ENCODE data around the gene SDR39U1. TPM values are rescaled to one million over a fixed set of nuclear protein-coding genes. Genes with fewer than 3 reads are reported as not detected.

The SDR39U1 gene
- polyA plus RNA-seq, 1 donor from 2014 or later: 142 TPM

DNA sequence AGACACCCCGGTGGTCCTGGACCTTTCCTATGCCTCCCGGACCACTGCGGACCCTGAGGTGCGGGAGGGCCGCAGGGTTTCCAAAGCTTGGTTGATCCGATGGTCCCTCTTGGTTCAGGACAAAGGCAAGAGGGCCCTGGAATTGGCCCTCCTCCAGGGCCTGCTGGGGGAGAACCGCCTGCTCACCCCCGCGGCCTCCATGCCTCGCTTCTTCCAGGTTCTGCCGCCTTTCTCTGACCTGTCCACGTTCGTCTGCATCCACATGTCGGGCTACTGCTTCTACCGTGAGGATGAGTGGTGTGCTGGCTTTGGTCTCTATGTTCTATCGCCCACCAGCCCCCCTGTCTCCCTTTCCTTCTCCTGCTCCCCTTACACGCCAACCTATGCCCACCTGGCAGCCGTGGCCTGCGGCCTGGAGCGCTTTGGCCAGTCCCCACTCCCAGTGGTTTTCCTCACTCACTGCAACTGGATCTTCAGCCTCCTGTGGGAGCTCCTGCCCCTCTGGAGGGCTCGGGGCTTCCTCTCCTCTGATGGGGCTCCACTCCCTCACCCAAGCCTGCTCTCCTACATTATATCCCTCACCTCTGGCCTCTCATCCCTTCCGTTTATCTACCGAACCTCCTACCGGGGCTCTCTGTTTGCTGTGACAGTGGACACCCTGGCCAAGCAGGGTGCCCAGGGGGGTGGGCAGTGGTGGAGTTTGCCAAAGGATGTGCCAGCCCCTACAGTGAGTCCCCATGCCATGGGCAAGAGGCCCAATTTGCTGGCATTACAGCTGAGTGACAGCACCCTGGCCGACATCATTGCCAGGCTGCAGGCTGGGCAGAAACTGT lies 26.9 kb downstream of the SDR39U1 start:
- TF ChIP-seq, protein P1, sequence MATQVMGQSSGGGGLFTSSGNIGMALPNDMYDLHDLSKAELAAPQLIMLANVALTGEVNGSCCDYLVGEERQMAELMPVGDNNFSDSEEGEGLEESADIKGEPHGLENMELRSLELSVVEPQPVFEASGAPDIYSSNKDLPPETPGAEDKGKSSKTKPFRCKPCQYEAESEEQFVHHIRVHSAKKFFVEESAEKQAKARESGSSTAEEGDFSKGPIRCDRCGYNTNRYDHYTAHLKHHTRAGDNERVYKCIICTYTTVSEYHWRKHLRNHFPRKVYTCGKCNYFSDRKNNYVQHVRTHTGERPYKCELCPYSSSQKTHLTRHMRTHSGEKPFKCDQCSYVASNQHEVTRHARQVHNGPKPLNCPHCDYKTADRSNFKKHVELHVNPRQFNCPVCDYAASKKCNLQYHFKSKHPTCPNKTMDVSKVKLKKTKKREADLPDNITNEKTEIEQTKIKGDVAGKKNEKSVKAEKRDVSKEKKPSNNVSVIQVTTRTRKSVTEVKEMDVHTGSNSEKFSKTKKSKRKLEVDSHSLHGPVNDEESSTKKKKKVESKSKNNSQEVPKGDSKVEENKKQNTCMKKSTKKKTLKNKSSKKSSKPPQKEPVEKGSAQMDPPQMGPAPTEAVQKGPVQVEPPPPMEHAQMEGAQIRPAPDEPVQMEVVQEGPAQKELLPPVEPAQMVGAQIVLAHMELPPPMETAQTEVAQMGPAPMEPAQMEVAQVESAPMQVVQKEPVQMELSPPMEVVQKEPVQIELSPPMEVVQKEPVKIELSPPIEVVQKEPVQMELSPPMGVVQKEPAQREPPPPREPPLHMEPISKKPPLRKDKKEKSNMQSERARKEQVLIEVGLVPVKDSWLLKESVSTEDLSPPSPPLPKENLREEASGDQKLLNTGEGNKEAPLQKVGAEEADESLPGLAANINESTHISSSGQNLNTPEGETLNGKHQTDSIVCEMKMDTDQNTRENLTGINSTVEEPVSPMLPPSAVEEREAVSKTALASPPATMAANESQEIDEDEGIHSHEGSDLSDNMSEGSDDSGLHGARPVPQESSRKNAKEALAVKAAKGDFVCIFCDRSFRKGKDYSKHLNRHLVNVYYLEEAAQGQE (IDR thresholded peaks at IDR 0.05; ENCODE audit: borderline replicate concordance): no peak
- TF ChIP-seq RAD21 (conservative IDR thresholded peaks at IDR 0.05) (no peak), EZH2 (IDR thresholded peaks at IDR 0.05; ENCODE audit: borderline replicate concordance, insufficient read depth, low read length, poor library complexity, severe bottlenecking) (no peak), EP300 (conservative IDR thresholded peaks at IDR 0.05; ENCODE audit: poor library complexity, severe bottlenecking) (no peak), MXI1 (conservative IDR thresholded peaks at IDR 0.05; ENCODE audit: poor library complexity, severe bottlenecking) (no peak), SMC3 (conservative IDR thresholded peaks at IDR 0.05; ENCODE audit: poor library complexity) (no peak), TAF1 (IDR thresholded peaks at IDR 0.05; ENCODE audit: low read depth) (no peak), POLR2AphosphoS5 (IDR thresholded peaks at IDR 0.05) (no peak)
- TF ChIP-seq, protein P2, sequence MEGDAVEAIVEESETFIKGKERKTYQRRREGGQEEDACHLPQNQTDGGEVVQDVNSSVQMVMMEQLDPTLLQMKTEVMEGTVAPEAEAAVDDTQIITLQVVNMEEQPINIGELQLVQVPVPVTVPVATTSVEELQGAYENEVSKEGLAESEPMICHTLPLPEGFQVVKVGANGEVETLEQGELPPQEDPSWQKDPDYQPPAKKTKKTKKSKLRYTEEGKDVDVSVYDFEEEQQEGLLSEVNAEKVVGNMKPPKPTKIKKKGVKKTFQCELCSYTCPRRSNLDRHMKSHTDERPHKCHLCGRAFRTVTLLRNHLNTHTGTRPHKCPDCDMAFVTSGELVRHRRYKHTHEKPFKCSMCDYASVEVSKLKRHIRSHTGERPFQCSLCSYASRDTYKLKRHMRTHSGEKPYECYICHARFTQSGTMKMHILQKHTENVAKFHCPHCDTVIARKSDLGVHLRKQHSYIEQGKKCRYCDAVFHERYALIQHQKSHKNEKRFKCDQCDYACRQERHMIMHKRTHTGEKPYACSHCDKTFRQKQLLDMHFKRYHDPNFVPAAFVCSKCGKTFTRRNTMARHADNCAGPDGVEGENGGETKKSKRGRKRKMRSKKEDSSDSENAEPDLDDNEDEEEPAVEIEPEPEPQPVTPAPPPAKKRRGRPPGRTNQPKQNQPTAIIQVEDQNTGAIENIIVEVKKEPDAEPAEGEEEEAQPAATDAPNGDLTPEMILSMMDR (IDR thresholded peaks at IDR 0.05; ENCODE audit: poor library complexity, severe bottlenecking): no peak
- Histone ChIP-seq H3K9ac (ENCODE audit: low read length) (no peak overlapping the region), H3K4me3 (ENCODE audit: low read length) (no peak overlapping the region), H3K27me3 (ENCODE audit: insufficient read depth, low read depth, low read length) (no peaks in the 10 kb centered on the region), H3K36me3 (ENCODE audit: insufficient read depth, low read length) (no peaks in the 10 kb centered on the region), H2AFZ (ENCODE audit: low read depth, low read length) (no peak overlapping the region), H4K20me1 (ENCODE audit: insufficient read depth) (no peaks in the 10 kb centered on the region), H3K27ac (ENCODE audit: low read length) (no peak overlapping the region), H3K4me2 (ENCODE audit: low read length) (no peak overlapping the region), H3K9me3 (ENCODE audit: low read length) (no peaks in the 10 kb centered on the region), H3K9me2 (ENCODE audit: insufficient read depth, low read length) (no peaks in the 10 kb centered on the region), H3F3A (ENCODE audit: insufficient read depth, low read length, poor library complexity, severe bottlenecking) (no peaks in the 10 kb centered on the region), H3K79me2 (replicated peaks; ENCODE audit: insufficient read depth, low read length) (no peaks in the 10 kb centered on the region)

DNA sequence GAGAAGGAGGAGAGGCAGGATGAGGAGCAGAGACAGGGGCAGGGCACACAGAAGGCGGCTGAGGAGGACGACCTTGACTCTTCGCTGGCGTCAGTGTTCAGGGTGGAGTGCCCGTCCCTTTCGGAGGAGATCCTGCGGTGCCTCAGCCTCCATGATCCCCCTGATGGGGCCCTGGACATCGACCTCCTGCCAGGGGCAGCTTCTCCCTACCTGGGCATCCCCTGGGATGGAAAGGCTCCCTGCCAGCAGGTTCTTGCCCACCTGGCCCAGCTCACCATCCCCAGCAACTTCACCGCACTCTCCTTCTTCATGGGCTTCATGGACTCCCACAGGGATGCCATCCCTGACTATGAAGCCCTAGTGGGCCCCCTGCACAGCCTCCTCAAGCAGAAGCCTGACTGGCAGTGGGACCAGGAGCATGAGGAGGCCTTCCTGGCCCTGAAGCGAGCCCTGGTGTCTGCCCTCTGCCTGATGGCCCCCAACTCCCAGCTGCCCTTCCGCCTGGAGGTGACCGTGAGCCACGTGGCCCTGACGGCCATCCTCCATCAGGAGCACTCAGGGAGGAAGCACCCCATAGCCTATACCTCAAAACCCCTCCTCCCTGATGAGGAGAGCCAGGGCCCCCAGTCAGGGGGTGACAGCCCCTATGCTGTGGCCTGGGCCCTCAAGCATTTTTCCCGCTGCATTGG lies 27.7 kb downstream of the SDR39U1 start:
- Histone ChIP-seq H3K4me3 (ENCODE audit: low read length) (no peak overlapping the region), H3K9me3 (ENCODE audit: low read length) (no peaks in the 10 kb centered on the region), H3K36me3 (ENCODE audit: insufficient read depth, low read length) (no peaks in the 10 kb centered on the region), H3K4me2 (ENCODE audit: low read length) (no peak overlapping the region), H3K9ac (ENCODE audit: low read length) (no peak overlapping the region), H3K27me3 (ENCODE audit: insufficient read depth, low read depth, low read length) (no peaks in the 10 kb centered on the region), H2AFZ (ENCODE audit: low read depth, low read length) (no peak overlapping the region), H3K79me2 (replicated peaks; ENCODE audit: insufficient read depth, low read length) (no peaks in the 10 kb centered on the region), H3K27ac (ENCODE audit: low read length) (no peak overlapping the region), H3F3A (ENCODE audit: insufficient read depth, low read length, poor library complexity, severe bottlenecking) (no peaks in the 10 kb centered on the region), H3K9me2 (ENCODE audit: insufficient read depth, low read length) (no peaks in the 10 kb centered on the region), H4K20me1 (ENCODE audit: insufficient read depth) (no peaks in the 10 kb centered on the region)
- TF ChIP-seq MXI1 (conservative IDR thresholded peaks at IDR 0.05; ENCODE audit: poor library complexity, severe bottlenecking): no peak

All from neural cell (in vitro differentiated cells).